Gastroesophageal sphincter (tissue), 4 donors: ENCODE results near the gene DYNC2H1. TPM values are rescaled to one million over a fixed set of nuclear protein-coding genes. Genes with fewer than 3 reads are reported as not detected.

ENCODE experiments used
- ATAC-seq: fragments of 150-250 bp; one replicate; pipeline ENCODE4 v1.9.1; 2016; ENCODE audit warnings: mild to moderate bottlenecking, moderate library complexity
- H3K27ac ChIP-seq, 4 donors: fragments of 200-600 bp; sonication (generic) in 3 of 4; 1 replicate in 3 of 4; 2 replicates in 1 of 4; pipeline ENCODE4 v1.5.1; 2016 to 2019
- H3K27me3 ChIP-seq: fragments of 200-600 bp; sonication (generic); one replicate; pipeline ENCODE4 v1.5.1; 2019
- H3K36me3 ChIP-seq, 2 donors: fragments of 200-600 bp; sonication (generic); one replicate each; pipeline ENCODE4 v1.5.1; 2019; ENCODE audit warnings: control low read depth in 1 of 2
- H3K4me1 ChIP-seq, 3 donors: fragments of 200-600 bp; sonication (generic); 1 replicate in 2 of 3; 2 replicates in 1 of 3; pipeline ENCODE4 v1.5.1; 2016 to 2019; ENCODE audit warnings: control low read depth in 2 of 3
- H3K4me3 ChIP-seq, 2 donors: fragments of 200-600 bp; sonication (generic); one replicate each; pipeline ENCODE4 v1.5.1; 2019; ENCODE audit warnings: mild to moderate bottlenecking in 1 of 2, moderate library complexity in 1 of 2
- H3K9me3 ChIP-seq, 3 donors: fragments of 200-600 bp; sonication (generic); one replicate each; pipeline ENCODE4 v1.5.1; 2017 to 2019; ENCODE audit warnings: control low read depth in 2 of 3
- EP300 ChIP-seq: sonication (generic); formaldehyde crosslinking; IDR thresholded peaks from one replicate; pipeline ENCODE4 v1.6.1; 2017; ENCODE audit warnings: antibody characterized with exemption, mild to moderate bottlenecking
- POLR2A ChIP-seq, 2 donors: fragments of 450-650 bp; IDR thresholded peaks; one replicate each; pipeline ENCODE4 v1.6.1; 2017; ENCODE audit warnings: antibody characterized with exemption in 2 of 2, mild to moderate bottlenecking in 2 of 2, moderate library complexity in 1 of 2
- POLR2AphosphoS5 ChIP-seq: sonication (generic); formaldehyde crosslinking; IDR thresholded peaks from one replicate; pipeline ENCODE4 v1.6.1; 2017; ENCODE audit warnings: antibody characterized with exemption
- WGBS, 2 donors: methylation state at CpG; one replicate each; pipeline ENCODE4 v1.1.5; 2018; ENCODE audit warnings: low coverage in 1 of 2; 5-methylcytosine and 5-hydroxymethylcytosine counted together
- total RNA-seq, 4 donors: library from RNA; depleted of rRNA; stranded (reverse); fragments of >200 nt; gene quantifications; one replicate each; pipeline ENCODE4 v1.1.0, GENCODE V29; 2016
- TF ChIP-seq, protein P1 (sequence below), 4 experiments: fragments of 200-600 bp in 2 of 4; fragments of 450-650 bp in 2 of 4; sonication (generic) in 1 of 4; IDR thresholded peaks; one replicate each; pipeline ENCODE4 v1.5.1; 2017 to 2019; ENCODE audit warnings: antibody characterized with exemption in 4 of 4, mild to moderate bottlenecking in 2 of 4, moderate library complexity in 2 of 4

The DYNC2H1 gene
- total RNA-seq, result 10 to 100 TPM; 11.5 to 26.7 (median 18.1) TPM

DNA sequence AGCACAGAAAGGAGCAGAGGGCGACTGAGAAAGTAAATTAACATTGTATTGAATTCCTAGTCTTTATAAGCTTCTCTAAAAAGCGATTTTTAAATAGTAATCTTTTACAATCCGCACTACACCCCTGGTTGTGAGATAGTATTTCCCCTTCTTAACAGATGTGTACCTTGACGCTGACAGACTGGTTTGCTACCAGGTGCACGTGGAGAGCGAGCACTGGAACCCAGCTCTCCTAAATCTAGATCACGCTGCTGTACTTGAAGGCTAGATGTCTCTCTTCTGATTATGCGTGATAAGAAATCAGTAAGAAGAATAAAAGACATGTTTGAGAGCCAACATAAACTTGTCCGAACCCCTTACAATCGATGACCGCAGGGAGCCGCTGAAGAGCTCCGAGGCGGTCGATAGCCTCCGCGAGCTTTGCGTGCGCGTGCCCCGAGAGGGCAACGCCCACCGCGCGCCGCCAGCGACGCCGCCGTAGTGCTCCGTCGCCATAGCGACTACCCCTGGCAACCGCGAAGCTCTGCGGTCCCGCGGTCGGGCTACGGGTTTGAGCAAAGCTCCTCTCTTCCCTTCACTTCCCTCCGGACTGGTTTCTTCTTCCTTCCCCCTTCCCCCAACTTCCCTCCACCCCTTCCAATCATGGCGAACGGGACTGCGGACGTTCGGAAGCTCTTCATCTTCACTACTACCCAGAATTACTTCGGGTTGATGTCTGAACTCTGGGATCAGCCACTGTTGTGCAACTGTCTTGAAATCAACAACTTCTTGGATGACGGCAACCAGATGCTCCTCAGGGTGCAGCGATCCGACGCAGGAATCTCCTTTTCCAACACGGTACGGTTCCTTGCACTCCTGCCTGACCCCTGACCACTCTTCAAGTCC lies at the start of gene DYNC2H1:
Gene DYNC2H1 (plus strand): TSS at position 494 of the 885 bp plus-strand sequence. CDS start 149 bp downstream, at position 643.
- H3K27ac ChIP-seq, result peak within 1 kb of the TSS in 3 of 4 donors; percentile 76 to 83 (median 77)
- TF ChIP-seq POLR2AphosphoS5 (peak; percentile 45), POLR2A (IDR thresholded peaks at IDR 0.05) (peak in 1 of 2 donors; percentile 11), EP300 (no peak)
- TF ChIP-seq, protein P1, sequence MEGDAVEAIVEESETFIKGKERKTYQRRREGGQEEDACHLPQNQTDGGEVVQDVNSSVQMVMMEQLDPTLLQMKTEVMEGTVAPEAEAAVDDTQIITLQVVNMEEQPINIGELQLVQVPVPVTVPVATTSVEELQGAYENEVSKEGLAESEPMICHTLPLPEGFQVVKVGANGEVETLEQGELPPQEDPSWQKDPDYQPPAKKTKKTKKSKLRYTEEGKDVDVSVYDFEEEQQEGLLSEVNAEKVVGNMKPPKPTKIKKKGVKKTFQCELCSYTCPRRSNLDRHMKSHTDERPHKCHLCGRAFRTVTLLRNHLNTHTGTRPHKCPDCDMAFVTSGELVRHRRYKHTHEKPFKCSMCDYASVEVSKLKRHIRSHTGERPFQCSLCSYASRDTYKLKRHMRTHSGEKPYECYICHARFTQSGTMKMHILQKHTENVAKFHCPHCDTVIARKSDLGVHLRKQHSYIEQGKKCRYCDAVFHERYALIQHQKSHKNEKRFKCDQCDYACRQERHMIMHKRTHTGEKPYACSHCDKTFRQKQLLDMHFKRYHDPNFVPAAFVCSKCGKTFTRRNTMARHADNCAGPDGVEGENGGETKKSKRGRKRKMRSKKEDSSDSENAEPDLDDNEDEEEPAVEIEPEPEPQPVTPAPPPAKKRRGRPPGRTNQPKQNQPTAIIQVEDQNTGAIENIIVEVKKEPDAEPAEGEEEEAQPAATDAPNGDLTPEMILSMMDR (IDR thresholded peaks at IDR 0.05), result peak in 3 of 4 experiments; percentile 37 to 58 (median 46)
- H3K27me3 ChIP-seq, result peaks cover 4% of the 10 kb centered on the region
- WGBS, 2 donors, result 0 to 3% methylated on average over 26 to 43 of the region's 53 CpGs
- peak within 1 kb of the TSS; percentile 76 to 95 for H3K4me3 ChIP-seq
- H3K4me1 ChIP-seq, result peaks cover 0 to 35% (median 0%) of the 10 kb centered on the region in 3 donors
- H3K9me3 ChIP-seq, result no peaks in the 10 kb centered on the region
- H3K36me3 ChIP-seq, result peaks cover 0 to under 1% of the 10 kb centered on the region in 2 donors
- ATAC-seq, result peak; percentile 98

- H3K27ac ChIP-seq, result no peak overlapping the region
- TF ChIP-seq, protein P1 (IDR thresholded peaks at IDR 0.05), result no peak
- no peak for TF ChIP-seq EP300
- no peak for TF ChIP-seq POLR2A (IDR thresholded peaks at IDR 0.05)
- no peak for TF ChIP-seq POLR2AphosphoS5
- no peak overlapping the region for H3K4me3 ChIP-seq
- peaks cover 0 to 66% of the 10 kb centered on the region in 2 donors for H3K36me3 ChIP-seq
- ATAC-seq, result no peak
- no peaks in the 10 kb centered on the region for H3K27me3 ChIP-seq
- H3K4me1 ChIP-seq, result no peaks in the 10 kb centered on the region
- H3K9me3 ChIP-seq, result no peaks in the 10 kb centered on the region
- 83 to 100% methylated on average over 1 of the region's 1 CpG for WGBS, 2 donors
Observed at GRCh38 chr11:103061656-103062055, 47.6 kb upstream of the DYNC2H1 start.

GRCh38 chr11:103067118-103067517 lies 42.1 kb upstream of the DYNC2H1 start:
- ATAC-seq, result no peak
- TF ChIP-seq POLR2AphosphoS5 (no peak), POLR2A (IDR thresholded peaks at IDR 0.05) (no peak), EP300 (no peak)
- TF ChIP-seq, protein P1 (IDR thresholded peaks at IDR 0.05), result no peak
- H3K9me3 ChIP-seq, result no peaks in the 10 kb centered on the region
- no peaks in the 10 kb centered on the region for H3K4me1 ChIP-seq
- H3K27ac ChIP-seq, result no peak overlapping the region
- no peak overlapping the region for H3K4me3 ChIP-seq
- H3K27me3 ChIP-seq, result no peaks in the 10 kb centered on the region
- H3K36me3 ChIP-seq, result peaks cover 0 to 38% of the 10 kb centered on the region in 2 donors
- 76 to 88% methylated on average over 1 of the region's 1 CpG for WGBS, 2 donors

DNA sequence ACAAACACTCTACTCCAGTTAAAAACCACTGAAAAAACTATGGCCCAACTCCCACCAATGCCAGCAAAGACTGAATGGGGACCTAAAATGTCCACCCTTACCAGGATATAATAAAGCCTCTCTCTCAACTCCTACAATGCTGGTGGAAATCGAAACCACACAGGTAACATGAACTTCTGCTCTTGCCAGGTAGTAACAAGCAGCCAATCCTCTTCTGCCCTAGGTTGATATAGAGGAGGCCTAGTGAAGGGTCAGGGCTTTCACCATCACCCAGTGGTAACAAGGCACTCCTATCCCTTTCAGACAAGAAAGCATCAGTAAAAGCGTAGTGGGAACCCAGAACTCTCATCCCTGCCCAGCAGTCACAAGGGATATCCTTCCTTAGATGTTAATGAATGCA lies 39.9 kb upstream of the DYNC2H1 start:
- WGBS, 2 donors, result 100% methylated on average over 1 of the region's 2 CpGs; no CpG with 5 or more reads in 1 of the 2 donors
- Histone ChIP-seq H3K27me3 (no peaks in the 10 kb centered on the region), H3K9me3 (no peaks in the 10 kb centered on the region), H3K36me3 (peaks cover 0 to 24% of the 10 kb centered on the region in 2 donors), H3K27ac (no peak overlapping the region), H3K4me1 (no peaks in the 10 kb centered on the region), H3K4me3 (no peak overlapping the region)
- TF ChIP-seq, protein P1 (IDR thresholded peaks at IDR 0.05), result no peak
- TF ChIP-seq EP300, result no peak
- TF ChIP-seq POLR2AphosphoS5, result no peak
- no peak for TF ChIP-seq POLR2A (IDR thresholded peaks at IDR 0.05)
- ATAC-seq, result no peak

GRCh38 chr11:103070142-103070541 lies 39.1 kb upstream of the DYNC2H1 start:
- H3K27me3 ChIP-seq, result no peaks in the 10 kb centered on the region
- H3K9me3 ChIP-seq, result no peaks in the 10 kb centered on the region
- H3K36me3 ChIP-seq, result peaks cover 0 to 24% of the 10 kb centered on the region in 2 donors
- no peak for ATAC-seq
- no peaks in the 10 kb centered on the region for H3K4me1 ChIP-seq
- TF ChIP-seq, protein P1 (IDR thresholded peaks at IDR 0.05), result no peak
- H3K4me3 ChIP-seq, result no peak overlapping the region
- no peak overlapping the region for H3K27ac ChIP-seq
